KMS-11 (cell line): ENCODE data around the gene CHAF1A.

Source experiments
- H2AFZ ChIP-seq: fragments of 200-600 bp; sonication (generic); 2 replicates; pipeline ENCODE4 v1.6.1; 2016; ENCODE audit warnings: antibody characterized with exemption, mixed run types, low read depth
- H3K27ac ChIP-seq: fragments of 200-600 bp; sonication (generic); 2 replicates; pipeline ENCODE4 v1.6.1; 2016; ENCODE audit warnings: mild to moderate bottlenecking, mixed run types
- H3K27me3 ChIP-seq: fragments of 200-600 bp; sonication (generic); 2 replicates; pipeline ENCODE4 v1.6.1; 2017; ENCODE audit warnings: mild to moderate bottlenecking, low read depth, mixed run types, moderate library complexity; ENCODE audit not compliant: insufficient read depth
- H3K36me3 ChIP-seq: fragments of 200-600 bp; sonication (generic); 2 replicates; pipeline ENCODE4 v1.6.1; 2017; ENCODE audit warnings: mild to moderate bottlenecking, mixed run types; ENCODE audit not compliant: insufficient read depth
- H3K4me1 ChIP-seq: fragments of 200-600 bp; sonication (generic); 2 replicates; pipeline ENCODE4 v1.6.1; 2016; ENCODE audit warnings: mild to moderate bottlenecking, low read depth, mixed run types; ENCODE audit not compliant: poor library complexity, severe bottlenecking
- H3K4me2 ChIP-seq: fragments of 200-600 bp; sonication (generic); 2 replicates; pipeline ENCODE4 v1.7.0; 2016; ENCODE audit warnings: mild to moderate bottlenecking, mixed run types
- H3K4me3 ChIP-seq: fragments of 200-600 bp; sonication (generic); IDR thresholded peaks from 2 replicates; pipeline ENCODE4 v1.6.1; 2017; ENCODE audit warnings: low read depth, low read length, mixed read lengths; ENCODE audit not compliant: insufficient read depth
- H3K79me2 ChIP-seq: fragments of 200-600 bp; sonication (generic); 2 replicates; pipeline ENCODE4 v1.6.1; 2016; ENCODE audit warnings: low read depth, mixed run types; ENCODE audit not compliant: insufficient read depth
- H3K9ac ChIP-seq: fragments of 200-600 bp; sonication (generic); 2 replicates; pipeline ENCODE4 v1.6.1; 2016; ENCODE audit warnings: mild to moderate bottlenecking, mixed run types
- H4K20me1 ChIP-seq: fragments of 200-600 bp; sonication (generic); 2 replicates; pipeline ENCODE4 v1.6.1; 2016; ENCODE audit warnings: mild to moderate bottlenecking, mixed run types; ENCODE audit not compliant: insufficient read depth
- TF ChIP-seq, protein P1 (sequence below): fragments of 200-600 bp; sonication (generic); conservative IDR thresholded peaks from 2 replicates; pipeline ENCODE4 v1.6.1; 2017; ENCODE audit warnings: low read depth, mild to moderate bottlenecking, antibody characterized with exemption, low read length, moderate library complexity, mixed read lengths

Gene CHAF1A

DNA sequence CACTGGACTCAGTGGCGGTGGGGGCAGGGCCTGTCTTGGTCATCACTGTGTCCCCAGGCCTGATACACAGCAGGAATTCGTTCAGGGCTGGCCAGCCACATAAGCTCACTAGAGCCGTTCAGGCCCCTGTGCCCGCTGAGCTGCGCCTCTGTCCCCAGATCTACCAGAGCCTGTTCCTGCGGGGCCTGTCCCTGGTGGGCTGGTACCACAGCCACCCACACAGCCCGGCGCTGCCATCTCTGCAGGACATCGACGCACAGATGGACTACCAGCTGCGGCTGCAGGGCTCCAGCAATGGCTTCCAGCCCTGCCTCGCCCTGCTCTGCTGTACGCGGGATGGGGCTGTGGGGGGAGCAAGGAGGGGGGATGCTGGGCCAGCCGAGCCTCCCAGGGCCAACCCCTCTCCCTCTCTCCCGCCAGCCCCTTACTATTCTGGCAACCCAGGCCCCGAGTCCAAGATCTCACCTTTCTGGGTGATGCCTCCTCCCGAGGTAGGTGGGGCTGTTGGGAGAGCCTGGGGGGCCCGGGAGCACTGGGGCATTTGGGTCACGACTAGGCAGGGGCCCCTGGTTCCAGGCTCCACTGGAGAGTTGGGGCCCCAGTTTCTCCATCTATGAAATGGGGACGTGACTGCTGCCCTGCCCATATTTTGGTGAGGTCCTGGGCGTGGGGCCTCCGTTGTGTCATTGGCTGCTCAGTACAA is 45.2 kb upstream of the CHAF1A start:
- TF ChIP-seq, protein P1, sequence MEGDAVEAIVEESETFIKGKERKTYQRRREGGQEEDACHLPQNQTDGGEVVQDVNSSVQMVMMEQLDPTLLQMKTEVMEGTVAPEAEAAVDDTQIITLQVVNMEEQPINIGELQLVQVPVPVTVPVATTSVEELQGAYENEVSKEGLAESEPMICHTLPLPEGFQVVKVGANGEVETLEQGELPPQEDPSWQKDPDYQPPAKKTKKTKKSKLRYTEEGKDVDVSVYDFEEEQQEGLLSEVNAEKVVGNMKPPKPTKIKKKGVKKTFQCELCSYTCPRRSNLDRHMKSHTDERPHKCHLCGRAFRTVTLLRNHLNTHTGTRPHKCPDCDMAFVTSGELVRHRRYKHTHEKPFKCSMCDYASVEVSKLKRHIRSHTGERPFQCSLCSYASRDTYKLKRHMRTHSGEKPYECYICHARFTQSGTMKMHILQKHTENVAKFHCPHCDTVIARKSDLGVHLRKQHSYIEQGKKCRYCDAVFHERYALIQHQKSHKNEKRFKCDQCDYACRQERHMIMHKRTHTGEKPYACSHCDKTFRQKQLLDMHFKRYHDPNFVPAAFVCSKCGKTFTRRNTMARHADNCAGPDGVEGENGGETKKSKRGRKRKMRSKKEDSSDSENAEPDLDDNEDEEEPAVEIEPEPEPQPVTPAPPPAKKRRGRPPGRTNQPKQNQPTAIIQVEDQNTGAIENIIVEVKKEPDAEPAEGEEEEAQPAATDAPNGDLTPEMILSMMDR = no peak
- Histone ChIP-seq H3K79me2 (no peaks in the 10 kb centered on the region), H3K4me2 (no peak overlapping the region), H3K9ac (no peak overlapping the region), H3K4me3 (no peak overlapping the region), H4K20me1 (no peaks in the 10 kb centered on the region), H2AFZ (no peak overlapping the region), H3K27ac (no peak overlapping the region), H3K27me3 (no peaks in the 10 kb centered on the region), H3K4me1 (no peaks in the 10 kb centered on the region), H3K36me3 (no peaks in the 10 kb centered on the region)

GRCh38 chr19:4357921-4358326 is 44.5 kb upstream of the CHAF1A start:
- Histone ChIP-seq H3K4me3 (no peak overlapping the region), H3K27me3 (no peaks in the 10 kb centered on the region), H2AFZ (no peak overlapping the region), H3K36me3 (no peaks in the 10 kb centered on the region), H3K9ac (no peak overlapping the region), H3K79me2 (no peaks in the 10 kb centered on the region), H3K4me2 (no peak overlapping the region), H3K27ac (no peak overlapping the region), H3K4me1 (no peaks in the 10 kb centered on the region), H4K20me1 (no peaks in the 10 kb centered on the region)
- TF ChIP-seq, protein P1 = no peak

DNA sequence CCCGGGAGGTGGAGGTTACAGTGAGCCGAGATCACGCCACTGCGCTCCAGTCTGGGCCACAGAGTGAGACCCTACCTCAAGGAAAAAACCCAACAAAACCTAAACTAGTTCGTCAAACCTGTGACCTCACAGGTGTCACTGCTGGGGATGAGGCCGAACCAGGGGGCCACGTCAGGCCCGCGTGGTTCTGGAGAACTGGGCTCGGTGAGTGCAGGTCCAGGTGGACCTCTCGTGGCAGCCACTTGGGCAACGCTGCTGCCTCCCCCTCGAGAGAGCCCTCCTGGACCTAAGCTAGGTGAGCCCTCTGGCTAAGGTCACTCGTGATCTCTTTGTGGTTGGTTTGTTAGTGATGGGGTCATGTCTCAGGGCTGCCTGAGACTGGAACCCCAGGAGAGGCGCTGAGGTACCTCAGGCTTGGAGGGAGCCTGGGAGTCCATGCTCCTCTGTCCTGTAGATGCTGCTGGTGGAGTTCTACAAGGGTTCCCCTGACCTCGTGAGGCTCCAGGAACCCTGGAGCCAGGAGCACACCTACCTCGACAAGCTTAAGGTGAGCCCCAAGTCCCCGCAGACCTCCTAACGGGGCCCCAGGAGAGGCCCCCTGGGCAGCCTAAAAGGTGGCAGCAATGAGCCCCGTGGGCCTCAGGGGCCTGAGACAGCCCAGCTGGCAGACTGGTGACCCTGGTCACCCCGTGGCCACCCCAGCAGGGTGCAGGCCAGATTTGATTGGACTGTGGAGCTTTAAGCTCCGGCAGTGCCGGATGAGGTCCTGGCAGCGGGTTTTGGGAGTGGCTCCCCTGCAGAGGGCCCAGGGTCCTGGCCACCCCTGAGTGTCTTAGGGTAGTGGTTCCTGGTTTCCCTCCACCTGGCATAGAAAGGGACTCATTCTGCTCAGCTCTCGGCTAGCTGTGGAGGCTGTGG is 43.5 kb upstream of the CHAF1A start:
- H3K36me3 ChIP-seq = no peaks in the 10 kb centered on the region
- TF ChIP-seq, protein P1 = no peak
- H3K27ac ChIP-seq = no peak overlapping the region

GRCh38 chr19:4359627-4360000 is 42.8 kb upstream of the CHAF1A start:
- Histone ChIP-seq H3K27me3 (no peaks in the 10 kb centered on the region), H3K9ac (no peak overlapping the region), H4K20me1 (no peaks in the 10 kb centered on the region), H3K36me3 (no peaks in the 10 kb centered on the region), H3K79me2 (no peaks in the 10 kb centered on the region), H3K27ac (no peak overlapping the region), H2AFZ (no peak overlapping the region), H3K4me3 (no peak overlapping the region), H3K4me1 (no peaks in the 10 kb centered on the region), H3K4me2 (no peak overlapping the region)
- TF ChIP-seq, protein P1 = no peak

More for the DNA sequence above, 43.5 kb upstream of the CHAF1A start:
- H2AFZ ChIP-seq = no peak overlapping the region
- H3K4me1 ChIP-seq = no peaks in the 10 kb centered on the region
- H3K27me3 ChIP-seq = no peaks in the 10 kb centered on the region
- H3K79me2 ChIP-seq = no peaks in the 10 kb centered on the region
- H3K4me3 ChIP-seq = no peak overlapping the region
- H3K4me2 ChIP-seq = no peak overlapping the region
- no peaks in the 10 kb centered on the region for H4K20me1 ChIP-seq
- no peak overlapping the region for H3K9ac ChIP-seq
